IMR-90 (cell line): ENCODE measurements around the gene CRLF1. TPM values are rescaled to one million over a fixed set of nuclear protein-coding genes. Genes with fewer than 3 reads are reported as not detected.

Experiments
- ATAC-seq: fragments of 200-7000 bp; cut with Tn5 transposase; 2 replicates; pipeline ENCODE4 v1.9.1; 2020; ENCODE audit warnings: low read depth, mild to moderate bottlenecking, moderate library complexity
- BruUV-seq: library from RNA; stranded (reverse); fragments of 400-500 nt; replicated peaks from 2 replicates; lab custom pipeline; 2021; lab: Mats Ljungman, UMichigan
- CTCF ChIA-PET: fragments of 300-600 bp; formaldehyde crosslinking; extraction: SDS; loops from one replicate; lab custom pipeline; 2021; ENCODE audit warnings: antibody characterized with exemption; lab: Yijun Ruan, JAX
- POLR2A ChIA-PET: fragments of 300-600 bp; sonication (Branson Sonifier 250); formaldehyde crosslinking; loops from one replicate; lab custom pipeline; 2022; ENCODE audit warnings: antibody characterized with exemption; ENCODE audit not compliant: unreplicated experiment; lab: Charles Lee
- DNase-seq: peaks from one replicate; pipeline ENCODE4 v3.0.0; 2013
- H2AFZ ChIP-seq: replicated peaks from 2 replicates; pipeline ENCODE3; 2013; ENCODE audit warnings: low read length, mild to moderate bottlenecking; ENCODE audit not compliant: poor library complexity
- H2AK5ac ChIP-seq: 2 replicates; pipeline ENCODE4 v1.6.1; 2013; ENCODE audit warnings: low read depth, low read length, inconsistent platforms
- H2AK9ac ChIP-seq: replicated peaks from 2 replicates; pipeline ENCODE3; 2013; ENCODE audit warnings: mild to moderate bottlenecking, low read depth, low read length, moderate library complexity; ENCODE audit not compliant: poor library complexity
- H2BK120ac ChIP-seq: 2 replicates; pipeline ENCODE4 v1.6.1; 2013; ENCODE audit warnings: low read depth, low read length, inconsistent platforms
- H2BK15ac ChIP-seq: 3 replicates; pipeline ENCODE4 v1.6.1; 2013; ENCODE audit warnings: low read depth, low read length, inconsistent platforms
- H2BK20ac ChIP-seq: 2 replicates; pipeline ENCODE4 v1.6.1; 2013; ENCODE audit warnings: low read depth, mild to moderate bottlenecking, inconsistent platforms, low read length, moderate library complexity
- H2BK5ac ChIP-seq: 2 replicates; pipeline ENCODE4 v1.6.1; 2013; ENCODE audit warnings: mild to moderate bottlenecking, low read depth, low read length, inconsistent platforms; ENCODE audit not compliant: poor library complexity, severe bottlenecking
- H3K14ac ChIP-seq: replicated peaks from 2 replicates; pipeline ENCODE4 v1.6.1; 2013; ENCODE audit warnings: low read depth, low read length, inconsistent platforms
- H3K18ac ChIP-seq: 2 replicates; pipeline ENCODE4 v1.6.1; 2013; ENCODE audit warnings: low read depth, low read length, control low read depth
- H3K23ac ChIP-seq: 2 replicates; pipeline ENCODE4 v1.6.1; 2013; ENCODE audit warnings: low read depth, low read length, inconsistent platforms
- H3K27ac ChIP-seq: 2 replicates; pipeline ENCODE4 v1.5.1; 2013; ENCODE audit warnings: mild to moderate bottlenecking, control low read depth, low read length; ENCODE audit not compliant: insufficient read depth
- H3K27me3 ChIP-seq: 2 replicates; pipeline ENCODE4 v1.6.1; 2013; ENCODE audit warnings: low read length; ENCODE audit not compliant: control insufficient read depth, insufficient read depth
- H3K36me3 ChIP-seq: 2 replicates; pipeline ENCODE4 v1.6.1; 2013; ENCODE audit warnings: low read length, mixed read lengths; ENCODE audit not compliant: control insufficient read depth, insufficient read depth
- H3K4ac ChIP-seq: 2 replicates; pipeline ENCODE4 v1.6.1; 2013; ENCODE audit warnings: low read depth, low read length, inconsistent platforms
- H3K4me1 ChIP-seq: 2 replicates; pipeline ENCODE4 v1.6.1; 2013; ENCODE audit warnings: low read length, mixed read lengths; ENCODE audit not compliant: control insufficient read depth, insufficient read depth
- H3K4me2 ChIP-seq: 2 replicates; pipeline ENCODE4 v1.6.1; 2013; ENCODE audit warnings: low read depth, mild to moderate bottlenecking, control low read depth, low read length, moderate library complexity
- H3K4me3 ChIP-seq: 2 replicates; pipeline ENCODE4 v1.5.1; 2013; ENCODE audit warnings: low read depth, mild to moderate bottlenecking, control low read depth, low read length, moderate library complexity; ENCODE audit not compliant: insufficient read depth
- H3K56ac ChIP-seq: 2 replicates; pipeline ENCODE4 v1.6.1; 2013; ENCODE audit warnings: low read length, inconsistent platforms; ENCODE audit not compliant: insufficient read depth; ENCODE audit errors: extremely low read depth
- H3K79me1 ChIP-seq, 2 experiments: 2 replicates each; pipeline ENCODE4 v1.6.1; 2013; ENCODE audit warnings: low read length in 2 of 2, inconsistent platforms in 1 of 2, low read depth in 1 of 2
- H3K9ac ChIP-seq: 2 replicates; pipeline ENCODE4 v1.6.1; 2013; ENCODE audit warnings: low read depth, low read length, control low read depth
- H3K9me1 ChIP-seq: 2 replicates; pipeline ENCODE4 v1.6.1; 2013; ENCODE audit warnings: low read length, inconsistent platforms; ENCODE audit not compliant: insufficient read depth
- H3K9me3 ChIP-seq: 2 replicates; pipeline ENCODE4 v1.6.1; 2013; ENCODE audit warnings: low read length; ENCODE audit not compliant: control insufficient read depth, insufficient read depth
- H4K20me1 ChIP-seq: 2 replicates; pipeline ENCODE4 v1.6.1; 2013; ENCODE audit warnings: low read length, inconsistent platforms; ENCODE audit not compliant: insufficient read depth
- H4K5ac ChIP-seq: 2 replicates; pipeline ENCODE4 v1.6.1; 2013; ENCODE audit warnings: mild to moderate bottlenecking, low read depth, low read length, control low read depth
- H4K8ac ChIP-seq, 2 experiments: 2 replicates each; pipeline ENCODE4 v1.6.1; 2013; ENCODE audit warnings: low read depth in 2 of 2, low read length in 2 of 2, control low read depth in 1 of 2, inconsistent platforms in 1 of 2
- H4K91ac ChIP-seq: 2 replicates; pipeline ENCODE4 v1.6.1; 2013; ENCODE audit warnings: low read depth, low read length, inconsistent platforms; ENCODE audit not compliant: insufficient read depth
- BHLHE40 ChIP-seq: fragments of 150-350 bp; IDR thresholded peaks from 2 replicates; pipeline ENCODE4 v1.6.1; 2016; ENCODE audit warnings: mild to moderate bottlenecking, low read depth, low read length
- CTCF ChIP-seq: conservative IDR thresholded peaks from 2 replicates; pipeline ENCODE4 v1.5.1; 2012; ENCODE audit warnings: mild to moderate bottlenecking, low read depth, low read length, improper control_type of control experiment
- MAZ ChIP-seq: IDR thresholded peaks from 2 replicates; pipeline ENCODE4 v1.6.1; 2012; ENCODE audit warnings: low read depth, mild to moderate bottlenecking, low read length, improper control_type of control experiment, moderate library complexity, borderline replicate concordance
- RAD21 ChIP-seq: IDR thresholded peaks from 2 replicates; pipeline ENCODE4 v1.6.1; 2012; ENCODE audit warnings: low read length, improper control_type of control experiment
- RCOR1 ChIP-seq: IDR thresholded peaks from 2 replicates; pipeline ENCODE4 v1.6.1; 2012; ENCODE audit warnings: mild to moderate bottlenecking, low read length, improper control_type of control experiment; ENCODE audit not compliant: insufficient replicate concordance
- RFX5 ChIP-seq: IDR thresholded peaks from 2 replicates; pipeline ENCODE4 v1.8.0; 2012; ENCODE audit warnings: low read depth, mild to moderate bottlenecking, low read length, moderate library complexity
- WGBS, 2 experiments: methylation state at CpG; one replicate each; pipeline versions ENCODE4 v1.1.5 to v1.1.7; 2013; ENCODE audit warnings: missing lambda C conversion rate in 2 of 2; ENCODE audit not compliant: insufficient read length in 1 of 2; ENCODE audit errors: extremely low coverage in 2 of 2; 5-methylcytosine and 5-hydroxymethylcytosine counted together
- dilution Hi-C: fragments of 300-500 bp; cut with HindIII; formaldehyde crosslinking; loops from one replicate; pipeline ENCODE4 v1.14.3; 2018; ENCODE audit warnings: low sequenced_read_pairs; ENCODE audit not compliant: unreplicated experiment
- in situ Hi-C: fragments of 300-500 bp; cut with MboI; formaldehyde crosslinking; loops from 3 replicates; pipeline ENCODE4 v1.14.3; 2019; ENCODE audit warnings: low sequenced_read_pairs, inconsistent platforms, mixed read lengths
- intact Hi-C: fragments of 100-400 bp; cut with micrococcal nuclease; formaldehyde crosslinking; loops from 2 replicates; pipeline ENCODE4 v1.10.0; 2022
- polyA plus RNA-seq, 3 experiments: library from polyadenylated mRNA; depleted of rRNA; stranded (reverse); fragments of >200 nt; gene quantifications; 2 replicates each; pipeline ENCODE4 v1.2.3, GENCODE V29; 2012; ENCODE audit warnings: low replicate concordance in 1 of 3
- total RNA-seq: library from RNA; depleted of rRNA; stranded (reverse); fragments of >200 nt; gene quantifications from 2 replicates; pipeline ENCODE4 v1.2.3, GENCODE V29; 2012

The CRLF1 gene
- total and polyA plus RNA-seq, 2 of the 4 experiments (the other 2 are of a cell fraction) = 0.18 to 3.1 TPM

GRCh38 chr19:18653853-18654252, 47.3 kb upstream of the CRLF1 start:
- Histone ChIP-seq H4K91ac (no peak overlapping the region), H4K5ac (no peak overlapping the region), H3K9me3 (no peaks in the 10 kb centered on the region), H2AK9ac (no peak overlapping the region), H3K27me3 (no peaks in the 10 kb centered on the region), H3K23ac (no peak overlapping the region), H2AK5ac (no peak overlapping the region), H3K14ac (no peak overlapping the region), H4K20me1 (peaks cover 18% of the 10 kb centered on the region), H2BK15ac (no peak overlapping the region), H3K4me3 (no peak overlapping the region), H3K36me3 (no peaks in the 10 kb centered on the region), H2BK120ac (no peak overlapping the region), H3K79me1 (peaks cover 23 to 55% of the 10 kb centered on the region in 2 experiments), H3K4me1 (peaks cover 42% of the 10 kb centered on the region), H2BK20ac (no peak overlapping the region), H2BK5ac (no peak overlapping the region), H2AFZ (no peak overlapping the region), H3K56ac (no peak overlapping the region), H3K4ac (no peak overlapping the region), H3K9me1 (peaks cover 27% of the 10 kb centered on the region), H3K18ac (no peak overlapping the region), H3K4me2 (no peak overlapping the region), H3K9ac (no peak overlapping the region), H4K8ac (no peak overlapping the region), H3K27ac (no peak overlapping the region)
- POLR2A ChIA-PET = no interaction called here
- ATAC-seq (no peak), DNase-seq (no peak)
- CTCF ChIA-PET = no interaction called here
- BruUV-seq = no TSS peak
- TF ChIP-seq CTCF = no peak
- no peak for TF ChIP-seq RCOR1
- TF ChIP-seq MAZ = no peak
- TF ChIP-seq RAD21 = no peak
- no peak for TF ChIP-seq RFX5
- no peak for TF ChIP-seq BHLHE40
- intact Hi-C loops = no loop called here
- WGBS, 2 experiments = 100% methylated on average over 1 of the region's 1 CpG; no CpG with 5 or more reads in 1 of the 2 experiments
- dilution Hi-C loops = no loop called here
- in situ Hi-C loops = no loop called here
